NOMO-1 (cell line): ENCODE results near the gene MCRIP2.
A peak's percentile ranks its signal among the peaks of the same experiment; 100 is the strongest.
"Not testable (repeated sequence)": the region's sequence is repeated elsewhere in the genome, so short reads cannot be mapped to it uniquely, and the experiment has no call there.

ENCODE experiments used
- DNase-seq, 2 experiments: peaks; one replicate each; lab custom pipeline; 2025; ENCODE audit not compliant: unreplicated experiment in 2 of 2; lab: John Stamatoyannopoulos, UW

Gene MCRIP2

GRCh38 chr16:678858-679813 lies 37.5 kb downstream of the MCRIP2 start:
- DNase-seq = peak; percentile 32 to 44

GRCh38 chr16:679814-680624 lies 38.4 kb downstream of the MCRIP2 start, which contains the start of gene STUB1:
Gene STUB1, plus strand, starts transcription at chr16:680410. Its CDS starts 116 bp downstream, at chr16:680526.
- peak; percentile 63 to 78 for DNase-seq

- DNase-seq = no peak
These were observed 39.0 kb downstream of the MCRIP2 start for GRCh38 chr16:680625-680945.

GRCh38 chr16:680967-681745 lies 39.5 kb downstream of the MCRIP2 start:
- peak; percentile 17 to 47 for DNase-seq

- no peak for DNase-seq
These were observed 40.3 kb downstream of the MCRIP2 start for GRCh38 chr16:681746-682427.

- no peak for DNase-seq
These were observed 41.1 kb downstream of the MCRIP2 start for GRCh38 chr16:682493-683395.

- DNase-seq = no peak
These were observed 41.9 kb downstream of the MCRIP2 start for GRCh38 chr16:683396-684070.

GRCh38 chr16:684071-684794 lies 42.6 kb downstream of the MCRIP2 start, which contains the start of gene JMJD8:
Gene JMJD8, minus strand, starts transcription at chr16:684334. Its CDS starts 15 bp downstream, at chr16:684319.
- peak; percentile 94 for DNase-seq

- DNase-seq = no peak
These were observed 43.5 kb downstream of the MCRIP2 start for GRCh38 chr16:684961-685696.

- no peak for DNase-seq
These were observed 44.3 kb downstream of the MCRIP2 start for GRCh38 chr16:685967-686366.

- no peak for DNase-seq
These were observed 45.0 kb downstream of the MCRIP2 start for GRCh38 chr16:686459-687260.

GRCh38 chr16:687499-687898 lies 45.9 kb downstream of the MCRIP2 start:
- DNase-seq = no peak

GRCh38 chr16:689175-689897 lies 47.7 kb downstream of the MCRIP2 start:
- no peak for DNase-seq

- DNase-seq = not testable (repeated sequence)
These were observed 49.6 kb downstream of the MCRIP2 start for GRCh38 chr16:691242-691641.

GRCh38 chr16:692356-693108 lies 50.9 kb downstream of the MCRIP2 start:
- DNase-seq = no peak
